GM18861 (cell line): ENCODE measurements around the gene ZNF500.
"Not testable (repeated sequence)": the region's sequence is repeated elsewhere in the genome, so short reads cannot be mapped to it uniquely, and the experiment has no call there.

Source experiments
- ATAC-seq: cut with Tn5 transposase; IDR thresholded peaks from one replicate; pipeline ENCODE4 v1.9.1; 2021; ENCODE audit not compliant: unreplicated experiment

Gene ZNF500

DNA sequence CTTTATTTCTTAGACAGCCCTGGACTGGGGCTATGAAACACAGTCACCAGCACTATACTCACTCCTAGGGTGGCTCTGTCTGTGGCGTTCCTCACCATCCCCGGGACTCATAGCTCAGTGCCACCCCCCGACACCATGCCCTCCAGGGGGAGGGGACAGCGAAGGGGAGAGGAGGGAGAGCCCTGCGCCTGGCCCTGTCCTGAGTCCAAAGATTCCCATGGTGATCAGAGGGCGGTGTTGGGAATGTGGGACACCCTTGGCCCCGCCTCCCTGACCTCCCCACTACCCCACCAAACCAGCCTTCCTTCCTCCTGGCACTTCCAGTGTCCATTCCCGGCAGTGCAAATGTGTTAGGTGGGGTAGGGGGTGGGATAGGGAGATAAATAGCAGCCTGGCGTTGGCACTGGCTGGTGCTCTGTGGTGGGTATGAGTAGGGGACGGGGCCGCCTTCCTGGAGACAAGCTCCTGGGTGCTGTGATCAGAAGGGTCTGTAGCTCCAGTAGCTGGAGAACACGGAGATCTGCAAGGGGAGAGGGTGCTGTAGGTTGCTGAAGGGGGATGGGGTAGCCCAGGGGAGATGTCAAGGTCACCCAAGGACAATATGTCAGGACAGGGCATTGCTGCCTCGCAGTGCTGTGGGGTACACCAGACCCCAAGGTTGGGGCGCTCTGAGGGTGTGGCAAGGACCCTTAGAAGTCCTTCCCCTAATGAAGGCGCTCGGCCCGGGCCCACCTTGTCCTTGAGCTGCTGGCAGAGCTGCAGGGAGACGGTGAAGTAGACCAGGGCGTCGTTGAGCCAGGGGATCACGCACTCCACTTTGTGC, 30.2 kb upstream of the ZNF500 start:
- no peak for ATAC-seq

DNA sequence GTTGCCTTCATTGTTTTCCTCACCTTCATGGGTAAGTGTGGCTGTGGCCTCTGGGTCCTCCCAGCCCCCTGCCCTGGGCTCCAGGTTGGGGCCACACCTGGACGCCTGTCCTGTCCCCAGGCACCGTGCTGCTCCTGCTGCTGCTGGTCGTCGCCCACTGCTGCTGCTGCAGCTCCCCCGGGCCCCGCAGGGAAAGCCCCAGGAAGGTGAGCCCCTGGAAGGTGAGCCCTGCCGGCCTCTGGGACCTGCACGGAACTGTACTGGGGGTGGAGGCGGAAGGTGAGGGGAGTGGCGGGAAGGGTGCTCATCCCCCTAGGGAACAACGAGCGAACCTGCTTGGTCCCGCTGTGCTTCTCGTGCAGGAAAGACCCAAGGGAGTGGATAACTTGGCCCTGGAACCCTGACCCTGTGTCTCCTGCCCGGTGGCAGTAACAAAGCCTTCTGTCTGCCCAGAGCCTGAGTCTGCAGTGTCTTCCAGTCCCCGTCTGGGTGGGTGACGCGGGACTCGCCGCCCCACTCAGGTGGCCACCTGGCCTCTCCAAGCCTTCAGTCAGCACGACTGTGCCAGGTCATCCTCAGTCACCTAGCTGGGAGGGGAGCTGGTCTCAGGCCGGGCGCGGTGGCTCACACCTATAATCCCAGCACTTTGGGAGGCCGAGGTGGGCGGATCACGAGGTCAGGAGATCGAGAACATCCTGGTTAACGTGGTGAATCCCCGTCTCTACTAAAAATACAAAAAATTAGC, 29.0 kb upstream of the ZNF500 start:
- ATAC-seq, result no peak

DNA sequence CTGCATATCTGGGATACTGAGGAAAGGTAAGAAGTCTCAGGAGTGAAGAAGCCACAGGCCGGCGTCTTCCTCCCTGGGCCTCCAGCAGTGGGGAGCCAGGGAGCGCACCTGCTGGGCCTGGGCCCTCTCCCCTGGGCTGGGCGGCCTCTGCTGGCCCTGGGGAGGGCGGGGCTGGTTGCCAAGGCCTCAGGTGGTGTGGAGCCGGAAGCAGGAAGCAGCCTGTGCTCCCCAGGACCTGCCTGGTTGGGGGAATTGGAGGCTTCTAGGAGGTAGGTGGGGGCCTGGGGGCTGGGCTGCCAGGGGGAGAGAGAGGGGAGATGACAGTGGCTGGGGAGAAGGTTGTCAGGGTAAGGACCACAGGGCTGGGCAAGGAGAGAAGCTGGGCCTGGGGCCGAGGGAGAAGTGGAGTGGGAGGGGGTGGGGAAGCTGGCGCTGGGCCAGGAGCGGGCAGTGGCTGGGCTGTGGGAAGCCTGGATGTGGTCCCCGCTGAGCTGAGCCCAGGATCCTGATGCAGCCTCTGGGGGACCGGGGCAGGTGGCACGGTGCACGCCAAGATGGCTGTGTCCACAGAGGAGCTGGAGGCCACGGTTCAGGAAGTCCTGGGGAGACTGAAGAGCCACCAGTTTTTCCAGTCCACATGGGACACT, 28.3 kb upstream of the ZNF500 start, which contains the start of gene SMIM22:
SMIM22 (plus strand) TSS at position 189 of the 647 bp plus-strand sequence; CDS start at position 555, 366 bp downstream.
- ATAC-seq, result no peak

DNA sequence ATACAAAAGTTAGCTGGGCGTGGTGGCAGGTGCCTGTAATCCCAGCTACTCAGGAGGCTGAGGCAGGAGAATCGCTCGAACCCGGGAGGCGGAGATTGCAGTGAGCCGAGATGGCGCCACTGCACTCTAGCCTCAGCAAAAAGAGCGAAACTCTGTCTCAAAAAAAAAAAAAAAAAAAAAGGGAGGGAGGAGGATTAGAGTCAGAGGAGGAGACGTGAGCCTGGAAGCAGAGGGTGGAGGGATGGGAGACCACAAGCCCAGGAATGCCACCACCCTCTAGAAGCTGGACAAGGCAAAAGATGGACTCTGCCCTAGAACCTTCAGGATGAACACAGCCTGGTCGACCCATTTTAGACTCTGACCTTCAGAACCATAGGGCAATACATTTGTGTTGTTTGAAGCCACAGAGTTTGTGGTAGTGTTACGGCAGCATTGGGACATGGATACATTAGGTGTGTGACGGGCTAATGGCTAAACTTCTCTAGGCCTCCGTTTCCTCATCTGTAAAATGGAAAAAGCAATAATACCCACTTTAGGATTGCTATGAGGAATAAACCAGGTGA, 26.1 kb upstream of the ZNF500 start:
- ATAC-seq, result no peak

DNA sequence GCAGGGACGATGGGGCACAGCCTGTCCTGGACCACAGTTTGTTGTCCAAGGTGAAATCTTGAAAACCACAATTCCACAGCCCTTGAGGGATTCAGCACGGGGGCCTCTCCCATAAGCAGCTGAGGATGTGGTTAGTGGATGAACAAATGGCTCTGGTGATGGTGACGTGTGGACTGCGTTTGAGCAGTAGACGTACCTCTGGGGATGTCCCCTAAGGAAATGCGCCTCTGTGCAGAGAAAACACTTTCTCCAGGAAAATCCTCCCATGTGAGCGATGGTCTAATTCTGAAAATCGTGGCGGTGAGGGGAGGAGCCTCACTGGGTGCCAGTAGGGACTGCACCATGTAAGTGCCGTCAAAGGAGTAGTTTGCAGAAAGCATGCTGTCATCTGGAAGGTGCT, 23.9 kb upstream of the ZNF500 start:
- no peak for ATAC-seq

DNA sequence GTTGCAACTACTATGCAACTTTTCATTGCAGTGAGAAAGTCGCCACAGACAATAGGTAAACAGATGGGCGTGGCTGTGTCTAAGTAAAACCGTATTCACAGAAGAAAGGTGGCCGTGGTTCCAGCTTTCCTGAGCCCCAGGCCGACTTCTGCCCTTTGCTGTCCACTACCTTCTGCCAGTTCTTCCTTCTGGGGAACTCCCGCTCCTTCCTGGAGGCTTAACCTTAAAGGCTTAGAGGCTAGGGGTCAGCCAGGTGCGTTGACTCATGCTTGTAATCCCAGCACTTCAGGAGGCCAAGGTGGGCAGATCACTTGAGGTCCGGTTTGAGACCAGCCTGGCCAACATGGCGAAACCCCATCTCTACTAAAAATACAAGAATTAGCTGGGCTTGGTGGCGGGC, 23.3 kb upstream of the ZNF500 start:
- ATAC-seq, result no peak

DNA sequence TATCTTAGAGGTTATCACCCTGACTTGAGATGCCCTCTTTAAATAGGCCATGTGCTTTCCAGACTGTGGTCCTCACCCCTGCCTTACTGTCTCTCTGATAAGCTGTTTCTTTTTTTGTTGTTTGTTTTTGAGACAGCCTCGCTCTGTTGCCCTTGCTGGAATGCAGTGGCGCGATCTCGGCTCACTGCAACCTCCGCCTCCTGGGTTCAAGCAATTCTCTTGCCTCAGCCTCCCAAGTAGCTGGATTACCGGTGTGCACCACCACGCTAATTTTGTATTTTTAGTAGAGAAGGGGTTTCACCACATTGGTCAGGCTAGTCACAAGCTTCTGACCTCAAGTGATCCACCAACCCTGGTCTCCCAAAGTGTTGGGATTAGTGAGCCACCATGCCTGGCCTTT, 21.9 kb upstream of the ZNF500 start:
- no peak for ATAC-seq

DNA sequence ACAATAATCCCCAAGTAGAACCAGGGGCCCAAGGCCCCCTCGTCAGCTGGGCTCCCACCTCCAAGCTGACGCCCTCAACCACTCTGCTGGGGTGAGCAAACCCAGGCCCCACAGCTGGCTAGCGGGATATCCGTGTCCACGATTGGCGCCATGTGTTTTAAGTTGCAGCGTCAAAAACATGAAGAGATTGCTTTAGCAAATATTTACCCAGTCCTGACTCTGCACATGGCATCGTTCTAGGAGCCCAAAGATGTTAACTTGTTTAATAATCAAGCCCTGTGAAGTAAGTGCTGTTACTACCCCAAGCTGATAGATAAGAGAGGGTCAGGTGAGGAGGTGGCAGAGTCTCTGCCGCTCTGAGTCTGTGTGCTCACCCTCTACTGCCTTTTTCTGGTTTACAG, 21.5 kb upstream of the ZNF500 start:
- no peak for ATAC-seq

DNA sequence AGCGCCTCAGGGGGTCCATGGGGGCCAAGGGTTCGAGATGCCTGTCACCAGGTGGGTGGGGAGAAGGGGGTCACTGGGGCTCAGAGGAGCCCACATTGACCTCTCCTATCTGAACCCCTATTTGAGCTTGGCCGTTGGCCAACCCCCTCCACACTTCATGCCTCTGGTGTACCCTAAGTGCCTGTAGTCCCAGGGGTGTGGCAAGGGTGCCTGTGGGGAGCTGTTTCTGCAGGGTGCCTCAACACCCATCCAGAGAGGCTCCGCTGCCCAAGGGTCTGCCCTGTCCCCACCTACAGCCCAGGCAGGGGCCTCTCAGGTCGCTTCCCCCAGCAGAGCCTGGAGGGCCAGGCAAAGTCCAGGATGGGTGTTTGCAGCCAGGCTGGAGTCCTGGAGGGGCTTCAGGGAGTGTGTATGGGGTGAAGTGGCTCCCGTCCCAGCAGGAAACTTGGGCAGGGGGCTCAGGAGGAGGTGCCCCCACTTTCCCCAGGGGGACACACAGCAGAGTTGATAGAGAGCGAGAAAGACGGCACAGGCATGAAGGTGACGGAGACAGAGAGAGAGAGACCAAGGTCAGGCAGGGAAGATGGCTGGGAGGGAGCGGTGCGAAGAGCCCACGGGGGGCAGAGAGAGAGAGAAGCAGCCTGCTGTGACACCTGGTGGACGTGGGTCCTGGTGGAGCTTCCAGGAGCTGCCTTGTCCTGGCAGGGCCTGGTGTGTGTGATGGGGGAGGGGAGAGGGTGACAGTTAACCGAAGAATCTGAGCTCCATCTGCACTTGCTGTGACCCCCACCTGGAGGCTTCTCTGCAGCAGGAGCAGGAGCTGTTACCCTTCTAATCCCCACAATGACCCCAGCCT, 20.9 kb upstream of the ZNF500 start, which contains the start of gene SEPTIN12:
SEPTIN12 (minus strand) TSS at position 719 of the 856 bp plus-strand sequence; CDS start at position 19, 700 bp downstream.
- ATAC-seq, result no peak

DNA sequence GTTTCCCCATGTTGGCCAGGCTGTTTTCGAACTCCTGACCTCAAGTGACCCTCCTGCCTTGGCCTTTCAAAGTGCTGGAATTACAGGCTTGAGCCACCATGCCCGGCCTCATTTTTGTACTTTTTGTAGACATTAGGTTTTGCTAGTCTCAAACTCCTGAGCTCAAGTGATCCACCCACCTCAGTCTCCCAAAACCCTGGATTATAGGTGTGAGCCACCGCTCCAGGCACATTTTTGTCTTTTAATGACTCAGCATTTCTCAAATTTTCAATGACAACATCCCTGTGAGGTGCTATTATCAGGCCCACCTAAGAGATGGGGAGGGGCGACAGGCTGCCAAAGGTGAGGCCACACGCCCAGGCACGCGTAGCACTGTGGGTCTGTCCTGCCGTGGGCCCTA, 20.1 kb upstream of the ZNF500 start:
- ATAC-seq, result no peak

DNA sequence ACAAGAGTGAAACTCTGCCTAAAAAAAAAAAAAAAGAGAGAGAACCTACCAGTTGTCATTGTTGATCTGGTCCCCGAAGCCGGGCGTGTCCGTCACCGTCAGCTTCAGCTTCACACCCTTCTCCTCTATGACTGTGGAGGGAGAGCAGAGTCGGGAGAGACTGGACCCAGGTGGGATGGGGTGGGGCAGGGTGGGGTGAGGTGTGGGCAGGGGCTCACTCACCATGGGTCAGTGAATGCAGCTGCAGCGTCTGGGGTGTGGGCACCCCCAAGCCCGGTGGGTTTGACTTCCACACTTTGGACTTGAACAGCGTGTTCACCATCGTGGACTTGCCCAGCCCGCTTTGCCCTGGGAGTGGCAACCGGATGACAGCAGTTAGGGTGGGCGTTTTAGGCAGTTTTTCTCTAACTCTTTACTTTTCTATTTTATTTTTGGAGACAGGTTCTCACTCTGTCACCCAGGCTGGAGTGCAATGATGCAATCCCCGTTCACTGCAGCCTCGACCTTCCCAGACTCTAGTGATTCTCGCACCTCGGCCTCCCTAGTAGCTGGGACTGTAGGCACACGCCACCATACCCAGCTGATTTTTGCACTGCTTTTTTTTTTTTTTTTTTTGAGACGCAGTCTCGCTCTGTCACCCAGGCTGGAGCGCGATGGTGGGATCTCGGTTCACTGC, 18.9 kb upstream of the ZNF500 start:
- ATAC-seq, result no peak

DNA sequence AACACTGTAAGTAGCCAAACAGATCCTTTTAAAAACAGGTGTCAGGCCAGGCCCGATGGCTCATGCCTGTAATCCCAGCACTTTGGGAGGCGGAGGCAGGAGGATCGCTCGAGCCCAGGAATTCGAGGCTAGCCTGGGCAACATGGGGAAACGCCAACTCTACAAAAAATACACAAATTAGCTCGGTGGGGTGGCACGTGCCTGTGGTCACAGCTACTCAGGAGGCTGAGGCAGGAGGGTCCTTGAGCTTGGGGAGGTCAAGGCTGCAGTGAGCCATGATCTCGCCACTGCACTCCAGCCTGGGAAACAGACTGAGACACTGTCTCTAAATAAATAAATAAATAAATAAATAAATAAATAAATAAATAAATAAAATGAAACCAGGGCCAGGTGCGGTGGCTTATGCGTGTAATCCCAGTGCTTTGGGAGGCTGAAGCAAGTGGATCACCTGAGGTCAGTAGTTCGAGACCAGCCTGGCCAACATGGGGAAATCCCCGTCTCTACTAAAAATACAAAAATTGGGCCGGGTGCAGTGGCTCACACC, 17.6 kb upstream of the ZNF500 start:
- ATAC-seq, result not testable (repeated sequence)

DNA sequence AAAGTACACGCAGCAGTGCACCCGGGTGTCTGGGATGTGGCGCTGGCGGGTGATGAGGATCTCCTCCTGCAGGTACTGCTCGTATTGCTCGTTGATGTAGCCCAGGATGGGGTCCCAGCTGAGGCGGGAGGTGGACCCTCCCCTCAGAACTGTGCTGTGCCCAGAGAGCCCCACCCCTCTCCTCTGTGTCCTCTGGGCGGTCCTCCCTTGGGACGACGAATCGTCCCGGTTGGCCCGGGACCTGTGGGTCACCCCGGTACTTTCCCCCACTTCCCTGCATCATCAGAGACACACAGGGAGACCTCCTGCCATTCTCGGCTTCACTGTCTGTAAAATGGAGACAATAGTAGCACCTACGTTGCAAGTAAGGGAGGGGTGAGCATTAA, 17.0 kb upstream of the ZNF500 start:
- ATAC-seq, result no peak

DNA sequence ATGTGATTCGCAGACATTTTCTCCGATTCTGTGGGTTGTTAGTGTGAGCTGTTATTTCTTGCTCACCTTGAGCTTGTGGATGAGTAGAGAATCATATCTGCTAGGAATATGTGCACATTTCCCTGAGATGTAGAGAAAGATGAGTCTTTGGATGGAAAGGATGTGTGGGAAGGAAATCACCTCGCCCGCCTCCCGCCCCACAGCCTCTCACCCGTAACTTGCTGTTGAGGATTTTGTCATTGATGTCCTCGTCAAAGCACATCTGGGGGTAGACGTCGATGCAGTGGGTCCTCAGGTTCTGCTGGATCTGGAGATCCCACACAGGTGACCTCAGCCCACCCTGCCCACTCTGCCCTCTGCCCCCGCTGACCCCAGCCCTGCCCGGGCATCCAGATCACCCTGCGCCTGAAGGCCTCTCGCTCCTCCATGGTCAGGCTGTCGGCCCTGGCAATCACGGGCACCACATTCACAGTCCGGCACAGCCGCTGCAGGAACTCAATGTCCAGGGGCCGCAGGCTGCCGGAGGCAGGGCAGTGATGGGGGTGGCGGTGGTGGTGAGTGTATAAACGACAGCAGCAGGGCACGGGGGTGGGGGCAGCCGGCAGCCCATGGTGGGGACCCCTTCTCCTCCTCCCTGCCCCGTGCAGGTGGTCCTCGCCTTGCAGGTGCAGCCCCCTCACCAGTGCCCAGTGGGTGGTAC, 16.4 kb upstream of the ZNF500 start:
- ATAC-seq, result no peak

DNA sequence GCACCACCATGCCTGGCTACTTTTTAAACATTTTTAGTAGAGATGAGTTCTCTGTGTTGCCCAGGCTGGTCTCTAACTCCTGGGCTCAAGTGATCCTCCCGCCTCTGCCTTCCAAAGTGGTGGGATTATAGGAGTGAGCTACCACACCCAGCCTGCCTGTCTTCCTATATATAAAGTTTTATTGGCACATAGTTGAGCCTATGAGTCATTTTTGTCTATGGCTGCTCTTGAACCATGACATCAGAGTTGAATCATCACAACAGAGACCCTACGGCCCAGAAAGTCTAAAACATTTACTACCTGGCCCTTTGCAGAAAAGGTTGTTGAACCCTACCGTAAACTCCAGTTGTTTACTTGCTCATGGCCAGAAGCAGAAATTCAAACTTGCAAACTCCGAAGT, 13.3 kb upstream of the ZNF500 start:
- ATAC-seq, result no peak

DNA sequence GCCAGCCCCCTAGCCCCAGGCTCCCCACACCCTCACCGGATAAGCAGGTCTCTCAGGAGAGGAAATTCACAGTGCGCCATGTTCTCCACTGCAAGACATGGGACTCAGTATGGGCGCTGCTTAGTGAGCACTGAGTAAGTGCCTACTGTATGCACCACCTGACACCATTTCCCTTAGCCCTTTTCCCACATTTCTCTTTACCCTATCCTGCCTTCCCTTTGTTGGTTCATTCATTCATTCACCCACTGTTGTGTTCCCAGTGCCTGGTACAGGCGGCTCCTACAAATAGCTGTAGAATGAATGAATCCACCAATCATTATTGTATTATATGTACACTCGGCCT, 11.1 kb upstream of the ZNF500 start:
- ATAC-seq, result no peak

DNA sequence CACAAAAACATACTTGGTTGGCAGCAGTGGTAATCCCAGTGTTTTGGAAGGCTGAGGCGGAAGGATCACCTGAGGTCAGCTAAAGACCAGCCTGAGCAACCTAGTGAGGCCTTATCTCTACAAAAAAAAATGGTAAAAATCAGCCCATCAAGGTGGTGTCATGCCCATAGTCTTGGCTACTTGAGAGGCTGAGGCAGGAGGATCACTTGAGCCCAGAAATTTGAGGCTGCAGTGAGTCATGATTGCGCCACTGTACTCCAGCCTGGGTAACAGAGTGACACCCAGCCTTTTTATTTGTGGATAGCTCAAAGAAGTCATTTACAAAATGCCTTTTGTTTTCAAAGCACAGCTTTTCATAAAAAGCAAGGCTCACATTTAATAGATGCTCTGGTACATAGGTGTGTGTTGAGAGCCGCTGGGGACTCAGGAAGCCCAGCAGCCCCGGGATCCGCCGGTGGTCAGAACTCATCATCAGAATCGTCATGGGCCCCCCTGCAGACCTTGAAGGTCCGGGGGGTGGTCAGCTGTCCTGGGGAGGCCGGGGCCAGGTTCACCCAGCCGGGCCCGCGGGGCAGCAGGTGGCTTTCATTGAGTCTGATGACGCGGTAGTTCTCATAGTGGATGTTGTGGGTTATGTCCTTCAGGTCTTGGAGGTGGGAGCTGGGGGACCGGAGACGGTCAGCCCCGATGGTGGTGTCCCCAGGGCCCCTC, 10.5 kb upstream of the ZNF500 start:
- no peak for ATAC-seq

DNA sequence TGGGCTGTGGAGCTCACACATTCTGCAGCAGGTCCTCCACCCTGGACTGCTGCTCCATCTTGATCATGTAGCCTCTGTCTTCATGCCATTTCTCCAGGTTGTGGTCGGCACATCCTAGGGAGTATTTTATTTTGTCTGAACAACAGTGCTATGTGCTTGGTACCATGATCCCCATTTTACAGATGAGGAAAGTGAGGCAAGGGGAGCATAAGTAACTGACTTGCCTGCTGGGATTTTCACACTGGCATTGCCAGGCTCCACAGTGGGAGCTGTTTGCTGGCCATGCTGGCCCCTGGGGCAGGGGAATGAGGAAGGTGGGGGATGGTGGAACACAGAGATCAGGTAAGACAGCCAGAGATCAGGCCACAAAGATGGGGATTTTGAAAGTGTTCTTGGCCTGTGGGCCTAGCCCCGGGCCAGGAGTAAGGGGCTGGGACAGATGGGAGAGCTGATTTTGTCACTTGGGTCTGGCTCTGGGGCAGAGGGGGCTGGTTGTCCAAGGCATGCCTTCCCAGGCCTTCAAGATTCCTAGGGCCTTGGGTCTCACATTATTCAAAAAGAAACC, 9.3 kb upstream of the ZNF500 start:
- no peak for ATAC-seq
